Fibroblast of lung (primary cell): ENCODE data around the gene ACSL3. TPM values are rescaled to one million over a fixed set of nuclear protein-coding genes. Genes with fewer than 3 reads are reported as not detected.

Experiments
- DNase-seq, 2 donors: peaks; one replicate each; pipeline versions ENCODE4 v3.0.0 to v3.0.0-alpha.2; 2010; ENCODE audit warnings: low read depth in 2 of 2
- H2AFZ ChIP-seq: 2 replicates; pipeline ENCODE4 v1.5.1; 2012; ENCODE audit warnings: low read length, control low read depth, inconsistent platforms
- H3K27ac ChIP-seq: 2 replicates; pipeline ENCODE4 v1.5.1; 2011; ENCODE audit warnings: low read length, control low read depth; ENCODE audit not compliant: insufficient read depth
- H3K27me3 ChIP-seq: 2 replicates; pipeline ENCODE4 v1.5.1; 2011; ENCODE audit warnings: mild to moderate bottlenecking, low read length; ENCODE audit not compliant: control insufficient read depth, insufficient read depth
- H3K36me3 ChIP-seq: 2 replicates; pipeline ENCODE4 v1.5.1; 2011; ENCODE audit warnings: low read length; ENCODE audit not compliant: control insufficient read depth, insufficient read depth
- H3K4me1 ChIP-seq: 2 replicates; pipeline ENCODE4 v1.5.1; 2011; ENCODE audit warnings: low read length; ENCODE audit not compliant: control insufficient read depth, insufficient read depth; ENCODE audit errors: extremely low read depth
- H3K4me2 ChIP-seq: 2 replicates; pipeline ENCODE4 v1.5.1; 2011; ENCODE audit warnings: low read length, control low read depth; ENCODE audit not compliant: insufficient read depth; ENCODE audit errors: extremely low read depth
- H3K4me3 ChIP-seq, 4 experiments: fragments of 200-600 bp in 1 of 4; sonication (generic) in 1 of 4; replicated peaks in 1 of 4; 2 replicates each; pipeline ENCODE4 v1.5.1; 2011 to 2016; ENCODE audit warnings: low read length in 4 of 4, low read depth in 3 of 4, mild to moderate bottlenecking in 3 of 4, control low read depth in 2 of 4, inconsistent platforms in 1 of 4, mixed read lengths in 1 of 4; ENCODE audit not compliant: insufficient read depth in 1 of 4; ENCODE audit errors: control extremely low read depth in 1 of 4
- H3K79me2 ChIP-seq: 2 replicates; pipeline ENCODE4 v1.5.1; 2012; ENCODE audit warnings: mild to moderate bottlenecking, low read length, inconsistent platforms; ENCODE audit not compliant: control insufficient read depth, insufficient read depth
- H3K9ac ChIP-seq: 2 replicates; pipeline ENCODE4 v1.5.1; 2011; ENCODE audit warnings: mild to moderate bottlenecking, low read length, control low read depth; ENCODE audit not compliant: insufficient read depth
- H3K9me3 ChIP-seq: 2 replicates; pipeline ENCODE4 v1.5.1; 2012; ENCODE audit warnings: low read depth, low read length; ENCODE audit not compliant: control insufficient read depth, insufficient read depth
- H4K20me1 ChIP-seq: 2 replicates; pipeline ENCODE4 v1.5.1; 2011; ENCODE audit warnings: low read length; ENCODE audit not compliant: control insufficient read depth, insufficient read depth; ENCODE audit errors: extremely low read depth
- EZH2 ChIP-seq: IDR thresholded peaks from 2 replicates; pipeline ENCODE4 v1.5.1; 2012; ENCODE audit warnings: low read length, control low read depth, mild to moderate bottlenecking; ENCODE audit errors: missing control alignments
- polyA plus RNA-seq, 2 donors: library from polyadenylated mRNA; depleted of rRNA in 1 of 2; stranded (reverse) in 1 of 2; unstranded in 1 of 2; fragments of >200 nt; gene quantifications; 2 replicates each; pipeline ENCODE4 v1.2.1, GENCODE V29; 2011 to 2012; ENCODE audit warnings: missing spikeins in 1 of 2
- total RNA-seq: library from RNA; depleted of rRNA; stranded (reverse); fragments of >200 nt; gene quantifications from 2 replicates; pipeline ENCODE4 v1.2.1, GENCODE V29; 2014
- TF ChIP-seq, protein P1 (sequence below), 2 donors: IDR thresholded peaks in 1 of 2; conservative IDR thresholded peaks in 1 of 2; 1 replicate in 1 of 2; 2 replicates in 1 of 2; pipeline ENCODE4 v1.5.1; 2011 to 2012; ENCODE audit warnings: low read length in 2 of 2, control low read depth in 1 of 2, inconsistent platforms in 1 of 2, low read depth in 1 of 2, mild to moderate bottlenecking in 1 of 2

Gene ACSL3
- total and polyA plus RNA-seq, 2 donors (not counting 1 experiment from before 2014, with no cell fraction given) = 147 to 377 TPM

DNA sequence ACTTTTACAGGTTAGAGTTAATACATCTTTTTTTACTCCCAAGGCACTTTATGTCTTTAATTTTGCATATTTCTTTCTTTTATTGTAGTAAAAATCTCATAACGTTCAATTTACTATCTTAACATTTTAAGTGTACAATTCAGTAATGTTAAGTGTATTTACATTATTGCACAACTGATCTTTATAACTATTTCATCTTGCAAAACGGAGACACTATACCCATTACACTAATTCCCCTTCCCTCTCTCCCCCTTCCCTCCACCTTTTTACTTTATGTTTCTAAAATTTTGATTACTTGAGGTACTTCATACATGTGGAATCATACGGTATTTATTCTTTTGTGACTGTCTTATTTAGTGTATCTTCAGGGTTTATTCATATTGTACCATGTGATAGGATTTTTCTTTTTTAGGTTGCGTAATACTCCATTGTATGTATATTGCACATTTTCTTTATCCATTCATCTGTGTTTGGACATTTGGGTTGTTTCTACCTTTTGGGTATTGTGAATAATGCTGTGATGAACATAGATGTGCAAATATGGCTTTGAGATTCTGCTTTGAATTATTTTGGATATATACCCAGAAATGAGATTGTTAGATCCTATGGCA lies 75.0 kb downstream of the ACSL3 start:
- Histone ChIP-seq H3K4me1 (no peaks in the 10 kb centered on the region), H3K79me2 (peaks cover 5% of the 10 kb centered on the region), H3K27me3 (no peaks in the 10 kb centered on the region), H3K36me3 (peaks cover 10% of the 10 kb centered on the region), H3K9me3 (no peaks in the 10 kb centered on the region), H2AFZ (no peak overlapping the region), H3K4me2 (no peak overlapping the region), H3K4me3 (no peak overlapping the region), H3K9ac (no peak overlapping the region), H3K27ac (no peak overlapping the region), H4K20me1 (no peaks in the 10 kb centered on the region)
- no peak for DNase-seq
- TF ChIP-seq, protein P1, sequence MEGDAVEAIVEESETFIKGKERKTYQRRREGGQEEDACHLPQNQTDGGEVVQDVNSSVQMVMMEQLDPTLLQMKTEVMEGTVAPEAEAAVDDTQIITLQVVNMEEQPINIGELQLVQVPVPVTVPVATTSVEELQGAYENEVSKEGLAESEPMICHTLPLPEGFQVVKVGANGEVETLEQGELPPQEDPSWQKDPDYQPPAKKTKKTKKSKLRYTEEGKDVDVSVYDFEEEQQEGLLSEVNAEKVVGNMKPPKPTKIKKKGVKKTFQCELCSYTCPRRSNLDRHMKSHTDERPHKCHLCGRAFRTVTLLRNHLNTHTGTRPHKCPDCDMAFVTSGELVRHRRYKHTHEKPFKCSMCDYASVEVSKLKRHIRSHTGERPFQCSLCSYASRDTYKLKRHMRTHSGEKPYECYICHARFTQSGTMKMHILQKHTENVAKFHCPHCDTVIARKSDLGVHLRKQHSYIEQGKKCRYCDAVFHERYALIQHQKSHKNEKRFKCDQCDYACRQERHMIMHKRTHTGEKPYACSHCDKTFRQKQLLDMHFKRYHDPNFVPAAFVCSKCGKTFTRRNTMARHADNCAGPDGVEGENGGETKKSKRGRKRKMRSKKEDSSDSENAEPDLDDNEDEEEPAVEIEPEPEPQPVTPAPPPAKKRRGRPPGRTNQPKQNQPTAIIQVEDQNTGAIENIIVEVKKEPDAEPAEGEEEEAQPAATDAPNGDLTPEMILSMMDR (conservative IDR thresholded peaks at IDR 0.05 in 1 of 2, IDR thresholded peaks at IDR 0.05 in 1 of 2; ENCODE audit: low read depth in 1 of 2, low read length in 2 of 2) = no peak
- TF ChIP-seq EZH2 = no peak

DNA sequence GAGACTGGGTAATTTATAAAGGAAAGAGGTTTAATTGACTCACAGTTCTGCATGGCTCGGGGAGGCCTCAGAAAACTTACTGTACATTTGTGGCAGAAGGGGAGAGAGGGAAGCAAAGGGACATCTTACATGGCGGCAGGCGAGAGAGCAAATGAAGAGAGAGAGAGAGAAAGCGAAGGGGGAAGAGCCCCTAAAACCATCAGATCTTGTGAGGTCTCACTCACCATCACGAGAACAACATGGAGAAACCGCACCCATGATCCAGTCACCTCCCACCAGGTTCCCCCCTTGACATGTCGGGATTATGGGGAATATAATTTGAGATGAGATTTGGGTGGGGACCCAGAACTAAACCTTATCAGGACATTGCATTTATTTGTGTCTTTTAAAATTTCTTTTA lies 75.9 kb downstream of the ACSL3 start:
- no peaks in the 10 kb centered on the region for H3K4me1 ChIP-seq
- peaks cover 7% of the 10 kb centered on the region for H3K36me3 ChIP-seq
- H3K4me3 ChIP-seq = no peak overlapping the region
- TF ChIP-seq, protein P1 (conservative IDR thresholded peaks at IDR 0.05 in 1 of 2, IDR thresholded peaks at IDR 0.05 in 1 of 2; ENCODE audit: low read depth in 1 of 2, low read length in 2 of 2) = no peak
- no peak for TF ChIP-seq EZH2
- H3K27me3 ChIP-seq = no peaks in the 10 kb centered on the region
- H3K4me2 ChIP-seq = no peak overlapping the region
- no peak overlapping the region for H3K9ac ChIP-seq
- no peaks in the 10 kb centered on the region for H4K20me1 ChIP-seq
- no peak overlapping the region for H2AFZ ChIP-seq
- DNase-seq = no peak
- H3K79me2 ChIP-seq = peaks cover 5% of the 10 kb centered on the region
- no peaks in the 10 kb centered on the region for H3K9me3 ChIP-seq
- H3K27ac ChIP-seq = no peak overlapping the region

DNA sequence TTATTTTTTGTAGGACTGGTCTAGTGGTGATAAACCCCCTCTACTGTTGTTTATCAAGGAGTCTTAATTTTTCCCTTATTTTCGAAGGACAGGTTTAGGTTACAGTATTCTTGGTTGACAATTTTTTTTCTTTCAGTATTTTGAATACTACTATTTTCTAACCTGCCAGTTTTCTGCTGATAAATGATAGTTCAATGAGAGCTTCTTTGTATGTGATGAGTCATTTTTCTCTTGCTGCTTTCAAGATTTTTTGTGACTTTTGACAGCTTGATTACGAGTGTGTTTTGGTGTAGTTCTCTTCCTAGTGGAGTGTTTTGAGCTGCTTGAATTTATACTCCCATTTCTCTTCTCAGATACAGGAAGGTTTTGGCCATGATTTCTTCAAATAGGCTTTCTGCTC lies 77.5 kb downstream of the ACSL3 start:
- H3K79me2 ChIP-seq = peaks cover 5% of the 10 kb centered on the region
- no peak overlapping the region for H3K4me2 ChIP-seq
- TF ChIP-seq, protein P1 (conservative IDR thresholded peaks at IDR 0.05 in 1 of 2, IDR thresholded peaks at IDR 0.05 in 1 of 2; ENCODE audit: low read depth in 1 of 2, low read length in 2 of 2) = no peak
- TF ChIP-seq EZH2 = no peak
- H3K27ac ChIP-seq = no peak overlapping the region
- H3K9ac ChIP-seq = no peak overlapping the region
- peaks cover 7% of the 10 kb centered on the region for H3K36me3 ChIP-seq
- no peaks in the 10 kb centered on the region for H3K4me1 ChIP-seq
- DNase-seq = no peak
- no peak overlapping the region for H2AFZ ChIP-seq
- H4K20me1 ChIP-seq = no peaks in the 10 kb centered on the region
- no peak overlapping the region for H3K4me3 ChIP-seq
- H3K27me3 ChIP-seq = no peaks in the 10 kb centered on the region
- H3K9me3 ChIP-seq = no peaks in the 10 kb centered on the region
